HepG2 (cell line): Measurements from ENCODE around the gene LHFPL2. TPM values are rescaled to one million over a fixed set of nuclear protein-coding genes. Genes with fewer than 3 reads are reported as not detected.

ENCODE experiments used
- ATAC-seq: fragments of 200-7000 bp; cut with Tn5 transposase; 3 replicates; pipeline ENCODE4 v1.9.1; 2020; ENCODE audit warnings: mild to moderate bottlenecking, moderate library complexity
- BruUV-seq: library from RNA; stranded (reverse); fragments of 400-500 nt; replicated peaks from 2 replicates; lab custom pipeline; 2021; lab: Mats Ljungman, UMichigan
- CTCF ChIA-PET: fragments of 300-600 bp; formaldehyde crosslinking; extraction: SDS; loops from one replicate; lab custom pipeline; 2021; ENCODE audit warnings: low total read pairs, inconsistent platforms, low intra/inter-chr PET ratio; lab: Yijun Ruan, JAX
- POLR2A ChIA-PET: fragments of 350-600 bp; sonication (Branson Sonifier 250); formaldehyde crosslinking; loops from one replicate; lab custom pipeline; 2020; ENCODE audit warnings: antibody characterized with exemption, inconsistent platforms; lab: Yijun Ruan, JAX
- DNase-seq: peaks from one replicate; pipeline ENCODE4 v3.0.0-alpha.2; 2015; ENCODE audit warnings: low spot score
- FAIRE-seq: peaks from 3 replicates; lab custom pipeline; 2011; peaks lifted over from hg19 to GRCh38; lab: Jason Lieb, UNC
- H2AFZ ChIP-seq: one replicate; pipeline ENCODE4 v1.6.1; 2011; ENCODE audit warnings: low read length, inconsistent platforms
- H3K27ac ChIP-seq: fragments of 300-600 bp; 3 replicates; pipeline ENCODE4 v1.8.0; 2011; ENCODE audit warnings: mixed run types, mild to moderate bottlenecking, mixed read lengths, low read length, inconsistent platforms; ENCODE audit not compliant: insufficient read depth; ENCODE audit errors: extremely low read length
- H3K27me3 ChIP-seq, 2 experiments: fragments of 200-600 bp in 1 of 2; 2 replicates in 1 of 2; 3 replicates in 1 of 2; pipeline versions ENCODE4 v1.6.0 to v1.8.0; 2011; ENCODE audit warnings: low read length in 2 of 2, mild to moderate bottlenecking in 2 of 2, moderate library complexity in 2 of 2, inconsistent platforms in 1 of 2; ENCODE audit not compliant: insufficient read depth in 2 of 2, control insufficient read depth in 1 of 2
- H3K36me3 ChIP-seq, 2 experiments: fragments of 200-600 bp in 1 of 2; replicated peaks in 1 of 2; 2 replicates in 1 of 2; 3 replicates in 1 of 2; pipeline versions ENCODE4 v1.5.1 to v1.8.0; 2011; ENCODE audit warnings: low read length in 2 of 2, inconsistent platforms in 1 of 2; ENCODE audit not compliant: insufficient read depth in 2 of 2, control insufficient read depth in 1 of 2
- H3K4me1 ChIP-seq: 2 replicates; pipeline ENCODE4 v1.5.1; 2012; ENCODE audit warnings: low read length, inconsistent platforms; ENCODE audit not compliant: insufficient read depth
- H3K4me2 ChIP-seq: 2 replicates; pipeline ENCODE4 v1.6.0; 2011; ENCODE audit warnings: low read depth, low read length, inconsistent platforms
- H3K4me3 ChIP-seq, 3 experiments: fragments of 200-600 bp in 1 of 3; sonication (generic), shearing (Covaris generic) in 1 of 3; replicated peaks in 1 of 3; 2 replicates each; pipeline ENCODE4 v1.5.1; 2011 to 2016; ENCODE audit warnings: low read length in 3 of 3, inconsistent platforms in 2 of 3, low read depth in 2 of 3, mild to moderate bottlenecking in 2 of 3, control low read depth in 1 of 3, mixed read lengths in 1 of 3; ENCODE audit not compliant: insufficient read depth in 1 of 3
- H3K79me2 ChIP-seq: one replicate; pipeline ENCODE4 v1.6.1; 2011; ENCODE audit warnings: low read length, inconsistent platforms; ENCODE audit not compliant: insufficient read depth
- H3K9ac ChIP-seq: 2 replicates; pipeline ENCODE4 v1.6.0; 2011; ENCODE audit warnings: mild to moderate bottlenecking, low read depth, low read length, inconsistent platforms; ENCODE audit not compliant: insufficient read depth
- H3K9me3 ChIP-seq: 2 replicates; pipeline ENCODE4 v1.5.1; 2012; ENCODE audit warnings: mild to moderate bottlenecking, low read length
- H4K20me1 ChIP-seq: 2 replicates; pipeline ENCODE4 v1.6.0; 2011; ENCODE audit warnings: inconsistent platforms, mild to moderate bottlenecking, low read length, moderate library complexity; ENCODE audit not compliant: insufficient read depth
- CENPT ChIP-seq: sonication (generic); formaldehyde crosslinking; IDR thresholded peaks from 2 replicates; pipeline ENCODE4 v1.8.0; 2022; ENCODE audit warnings: low read depth, mild to moderate bottlenecking, moderate library complexity, missing genetic modification reagents
- HDAC2 ChIP-seq: sonication (generic); formaldehyde crosslinking; IDR thresholded peaks from 2 replicates; pipeline ENCODE4 v1.4.0; 2020; ENCODE audit warnings: missing genetic modification reagents
- KDM5A ChIP-seq: fragments of 200-600 bp; sonication (generic); IDR thresholded peaks from 2 replicates; pipeline ENCODE4 v1.7.0; 2018; ENCODE audit warnings: antibody characterized with exemption, mild to moderate bottlenecking, low read length, borderline replicate concordance
- MLX ChIP-seq: IDR thresholded peaks from 2 replicates; pipeline ENCODE4 v1.6.1; 2016
- RFX5 ChIP-seq: IDR thresholded peaks from 2 replicates; pipeline ENCODE4 v1.6.1; 2011; ENCODE audit warnings: low read depth, low read length, improper control_type of control experiment
- SP5 ChIP-seq: IDR thresholded peaks from 2 replicates; pipeline ENCODE4 v1.6.1; 2016; ENCODE audit warnings: low read depth, borderline replicate concordance
- TCF7L2 ChIP-seq: IDR thresholded peaks from 2 replicates; pipeline ENCODE4 v1.6.1; 2011; ENCODE audit warnings: mild to moderate bottlenecking, low read depth, low read length, moderate library complexity
- TEAD2 ChIP-seq: sonication (generic); formaldehyde crosslinking; IDR thresholded peaks from 2 replicates; pipeline ENCODE4 v1.9.0; 2021; ENCODE audit warnings: missing genetic modification reagents
- ZBTB2 ChIP-seq: sonication (generic); formaldehyde crosslinking; IDR thresholded peaks from 2 replicates; pipeline ENCODE4 v1.8.0; 2022; ENCODE audit warnings: low read depth, missing genetic modification reagents
- ZBTB38 ChIP-seq: sonication (generic); formaldehyde crosslinking; IDR thresholded peaks from 2 replicates; pipeline ENCODE4 v1.5.1; 2020; ENCODE audit warnings: mild to moderate bottlenecking, missing genetic modification reagents
- ZMYM4 ChIP-seq: sonication (generic); formaldehyde crosslinking; IDR thresholded peaks from 2 replicates; pipeline ENCODE4 v1.8.1; 2023; ENCODE audit warnings: mild to moderate bottlenecking, missing genetic modification reagents
- ZNF333 ChIP-seq: sonication (generic); formaldehyde crosslinking; IDR thresholded peaks from 2 replicates; pipeline ENCODE4 v1.4.0; 2020; ENCODE audit warnings: mild to moderate bottlenecking, missing genetic modification reagents, borderline replicate concordance
- ZNF33A ChIP-seq: sonication (generic); formaldehyde crosslinking; IDR thresholded peaks from 2 replicates; pipeline ENCODE4 v1.5.1; 2020; ENCODE audit warnings: missing genetic modification reagents, mild to moderate bottlenecking, moderate library complexity, borderline replicate concordance
- ZNF430 ChIP-seq: sonication (generic); formaldehyde crosslinking; IDR thresholded peaks from 2 replicates; pipeline ENCODE4 v1.9.0; 2021; ENCODE audit warnings: mild to moderate bottlenecking, missing genetic modification reagents
- ZNF674 ChIP-seq: sonication (generic); formaldehyde crosslinking; IDR thresholded peaks from 2 replicates; pipeline ENCODE4 v1.5.0; 2020; ENCODE audit warnings: low read depth, mild to moderate bottlenecking, missing genetic modification reagents
- ZNF7 ChIP-seq: IDR thresholded peaks from 2 replicates; pipeline ENCODE4 v1.6.1; 2016; ENCODE audit warnings: missing biosample characterization, missing genetic modification reagents
- ZNF75D ChIP-seq: sonication (generic); formaldehyde crosslinking; IDR thresholded peaks from 2 replicates; pipeline ENCODE4 v1.8.1; 2023; ENCODE audit warnings: missing genetic modification reagents, mild to moderate bottlenecking, borderline replicate concordance
- ZNF784 ChIP-seq: sonication (generic); formaldehyde crosslinking; IDR thresholded peaks from 2 replicates; pipeline ENCODE4 v1.5.1; 2020; ENCODE audit warnings: missing genetic modification reagents, mild to moderate bottlenecking, borderline replicate concordance
- WGBS: methylation state at CpG from one replicate; pipeline ENCODE4 v1.1.6; 2017; ENCODE audit warnings: low lambda C conversion rate; 5-methylcytosine and 5-hydroxymethylcytosine counted together
- in situ Hi-C: cut with HindIII; loops from 2 replicates; pipeline ENCODE4 v1.10.0; 2017; ENCODE audit warnings: low pct_unique_long_range_greater_than_20kb; ENCODE audit not compliant: extremely low pct_ligation_motif_present
- intact Hi-C: fragments of 100-400 bp; cut with micrococcal nuclease; formaldehyde crosslinking; loops from one replicate; pipeline ENCODE4 v1.10.0; 2022; ENCODE audit not compliant: unreplicated experiment
- polyA plus RNA-seq, 8 experiments: library from polyadenylated mRNA; depleted of rRNA in 3 of 8; stranded (reverse) in 7 of 8; unstranded in 1 of 8; fragments of >200 nt; fragmentation: Illumina TruSeq in 4 of 8; extraction: Trizol in 4 of 8; gene quantifications; 2 replicates each; pipeline versions ENCODE4 v1.2.1 to v1.2.3, GENCODE V29; 2011 to 2016; ENCODE audit warnings: low read depth in 4 of 8, missing spikeins in 1 of 8, mixed read lengths in 1 of 8; ENCODE audit not compliant: insufficient read depth in 1 of 8
- total RNA-seq, 5 experiments: library from RNA; depleted of rRNA; stranded (reverse); fragments of >200 nt; fragmentation: Illumina TruSeq; extraction: Trizol; gene quantifications; 2 replicates each; pipeline ENCODE4 v1.2.3, GENCODE V29; 2016; ENCODE audit warnings: low read depth in 1 of 5

LHFPL2 gene
- total and polyA plus RNA-seq, 2 of the 13 experiments (the other 11 are each of a cell fraction or from before 2014, with no cell fraction given): 6.0 to 20.0 TPM

GRCh38 chr5:78665534-78665933, 17.0 kb upstream of the LHFPL2 start:
- intact Hi-C loops: no loop called here
- ChIA-PET POLR2A (no interaction called here), CTCF (no interaction called here)
- ATAC-seq: no peak; the same call in 2 of the 3 replicates
- no peaks in the 10 kb centered on the region for H3K36me3 ChIP-seq
- H3K27me3 ChIP-seq: no peaks in the 10 kb centered on the region
- no peak overlapping the region for H3K4me3 ChIP-seq
- BruUV-seq: no TSS peak
- H3K27ac ChIP-seq: no peak overlapping the region
- no peaks in the 10 kb centered on the region for H3K9me3 ChIP-seq
- no peak for DNase-seq
- WGBS: 62% methylated on average over 3 of the region's 3 CpGs
- no peak overlapping the region for H3K9ac ChIP-seq
- TF ChIP-seq ZNF75D (CRISPR knock-in tag): no peak
- no peak for TF ChIP-seq TEAD2
- no peak for TF ChIP-seq ZNF33A (CRISPR knock-in tag)
- TF ChIP-seq KDM5A: no peak
- TF ChIP-seq ZBTB38 (CRISPR knock-in tag): no peak
- no peak for TF ChIP-seq ZNF674 (CRISPR knock-in tag)
- TF ChIP-seq ZMYM4: no peak
- TF ChIP-seq ZNF333 (CRISPR knock-in tag): no peak
- TF ChIP-seq ZNF430: no peak
- TF ChIP-seq ZNF784 (CRISPR knock-in tag): no peak
- TF ChIP-seq CENPT: no peak
- TF ChIP-seq ZBTB2 (CRISPR knock-in tag): no peak
- TF ChIP-seq TCF7L2: no peak
- no peak for TF ChIP-seq SP5 (CRISPR knock-in tag)
- no peak for TF ChIP-seq RFX5
- TF ChIP-seq HDAC2 (CRISPR knock-in tag): no peak
- no peak for TF ChIP-seq MLX (CRISPR knock-in tag)
- TF ChIP-seq ZNF7: no peak
- TF ChIP-seq, all 625 proteins: peak for 0
- H4K20me1 ChIP-seq: no peaks in the 10 kb centered on the region
- FAIRE-seq: no peak
- in situ Hi-C loops: no loop called here
- peak overlapping the region; percentile 46; the same call in 1 of the 2 replicates for H3K4me2 ChIP-seq
- no peak overlapping the region for H2AFZ ChIP-seq
- peaks cover 16% of the 10 kb centered on the region for H3K4me1 ChIP-seq
- H3K79me2 ChIP-seq: no peaks in the 10 kb centered on the region
